ENCODE data around the gene ARHGAP23.
"Not testable (repeated sequence)": the region's sequence is repeated elsewhere in the genome, so short reads cannot be mapped to it uniquely, and the experiment has no call there.

Gene ARHGAP23

GRCh38 chr17:38460716-38461630, 32.7 kb downstream of the ARHGAP23 start:
- no peak for DNase-seq (ENCODE audit: low read depth in 2 of 2, low spot score in 1 of 2)

- no peak for DNase-seq (ENCODE audit: low read depth in 2 of 2, low spot score in 1 of 2)
Measured at GRCh38 chr17:38461683-38462082, 33.4 kb downstream of the ARHGAP23 start.

- DNase-seq (ENCODE audit: low read depth in 2 of 2, low spot score in 1 of 2), result no peak
Measured at GRCh38 chr17:38463451-38463858, 35.2 kb downstream of the ARHGAP23 start.

GRCh38 chr17:38464251-38464722, 36.0 kb downstream of the ARHGAP23 start:
- no peak for DNase-seq (ENCODE audit: low read depth in 2 of 2, low spot score in 1 of 2)

GRCh38 chr17:38464723-38465390, 36.6 kb downstream of the ARHGAP23 start:
- no peak for DNase-seq (ENCODE audit: low read depth in 2 of 2, low spot score in 1 of 2)

- no peak for DNase-seq (ENCODE audit: low read depth in 2 of 2, low spot score in 1 of 2)
Measured at GRCh38 chr17:38465391-38466345, 37.4 kb downstream of the ARHGAP23 start.

GRCh38 chr17:38466346-38467315, 38.4 kb downstream of the ARHGAP23 start:
- no peak for DNase-seq (ENCODE audit: low read depth in 2 of 2, low spot score in 1 of 2)

GRCh38 chr17:38467491-38467890, 39.2 kb downstream of the ARHGAP23 start:
- no peak for DNase-seq (ENCODE audit: low read depth in 2 of 2, low spot score in 1 of 2)

- DNase-seq (ENCODE audit: low read depth in 2 of 2, low spot score in 1 of 2), result no peak
Measured at GRCh38 chr17:38469875-38470274, 41.6 kb downstream of the ARHGAP23 start.

- not testable (repeated sequence) for DNase-seq (ENCODE audit: low read depth in 2 of 2, low spot score in 1 of 2)
Measured at GRCh38 chr17:38471253-38471652, 43.0 kb downstream of the ARHGAP23 start.

- not testable (repeated sequence) for DNase-seq (ENCODE audit: low read depth in 2 of 2, low spot score in 1 of 2)
Measured at GRCh38 chr17:38474666-38475065, 46.4 kb downstream of the ARHGAP23 start.

- DNase-seq (ENCODE audit: low read depth in 2 of 2, low spot score in 1 of 2), result no peak
Measured at GRCh38 chr17:38476549-38476948, 48.3 kb downstream of the ARHGAP23 start.

GRCh38 chr17:38477417-38477816, 49.2 kb downstream of the ARHGAP23 start:
- not testable (repeated sequence) for DNase-seq (ENCODE audit: low read depth in 2 of 2, low spot score in 1 of 2)

- DNase-seq (ENCODE audit: low read depth in 2 of 2, low spot score in 1 of 2), result not testable (repeated sequence)
Measured at GRCh38 chr17:38477951-38478350, 49.7 kb downstream of the ARHGAP23 start.

- DNase-seq (ENCODE audit: low read depth in 2 of 2, low spot score in 1 of 2), result not testable (repeated sequence)
Measured at GRCh38 chr17:38478667-38479066, 50.4 kb downstream of the ARHGAP23 start.

GRCh38 chr17:38482039-38482699, 53.9 kb downstream of the ARHGAP23 start:
- DNase-seq (ENCODE audit: low read depth in 2 of 2, low spot score in 1 of 2), result not testable (repeated sequence)

- not testable (repeated sequence) for DNase-seq (ENCODE audit: low read depth in 2 of 2, low spot score in 1 of 2)
Measured at GRCh38 chr17:38482700-38483043, 54.4 kb downstream of the ARHGAP23 start.

- DNase-seq (ENCODE audit: low read depth in 2 of 2, low spot score in 1 of 2), result peak; percentile 23 to 39
Measured at GRCh38 chr17:38484242-38485145, 56.2 kb downstream of the ARHGAP23 start.
